CD14-positive monocyte (primary cell): ENCODE results near the gene TNFAIP8. TPM values are rescaled to one million over a fixed set of nuclear protein-coding genes. Genes with fewer than 3 reads are reported as not detected.

Source experiments
- DNase-seq, 3 donors: peaks; one replicate each; pipeline ENCODE4 v3.0.0-alpha.2; 2011 to 2022
- H2AFZ ChIP-seq: 2 replicates; pipeline ENCODE4 v1.6.0; 2012; ENCODE audit warnings: mild to moderate bottlenecking, low read depth, low read length, inconsistent platforms; ENCODE audit not compliant: insufficient read depth, poor library complexity, severe bottlenecking
- H3K27ac ChIP-seq, 2 donors: 1 replicate in 1 of 2; 2 replicates in 1 of 2; pipeline ENCODE4 v1.5.1; 2012 to 2013; ENCODE audit warnings: low read length in 2 of 2, control low read depth in 1 of 2, inconsistent platforms in 1 of 2, low read depth in 1 of 2, mild to moderate bottlenecking in 1 of 2
- H3K27me3 ChIP-seq, 2 donors: one replicate each; pipeline versions ENCODE4 v1.6.0 to v1.6.1; 2011 to 2013; ENCODE audit warnings: low read length in 2 of 2; ENCODE audit not compliant: control insufficient read depth in 2 of 2, insufficient read depth in 2 of 2
- H3K36me3 ChIP-seq, 2 donors: replicated peaks in 1 of 2; 1 replicate in 1 of 2; 2 replicates in 1 of 2; pipeline versions ENCODE4 v1.5.1 to v1.6.1; 2012 to 2013; ENCODE audit warnings: low read length in 2 of 2, control low read depth in 1 of 2, inconsistent platforms in 1 of 2, mild to moderate bottlenecking in 1 of 2; ENCODE audit not compliant: insufficient read depth in 2 of 2, control insufficient read depth in 1 of 2
- H3K4me1 ChIP-seq, 2 donors: 1 replicate in 1 of 2; 2 replicates in 1 of 2; pipeline versions ENCODE4 v1.5.1 to v1.6.1; 2012 to 2013; ENCODE audit warnings: low read length in 2 of 2, control low read depth in 1 of 2, inconsistent platforms in 1 of 2, mild to moderate bottlenecking in 1 of 2, moderate library complexity in 1 of 2; ENCODE audit not compliant: insufficient read depth in 2 of 2, control insufficient read depth in 1 of 2
- H3K4me2 ChIP-seq: replicated peaks from 2 replicates; pipeline ENCODE3; 2012; ENCODE audit warnings: low read length, moderate library complexity, mild to moderate bottlenecking; ENCODE audit not compliant: poor library complexity, severe bottlenecking; ENCODE audit errors: extremely low read depth
- H3K4me3 ChIP-seq, 3 experiments: fragments of 200-600 bp in 1 of 3; sonication (generic) in 1 of 3; replicated peaks in 1 of 3; 1 replicate in 2 of 3; 2 replicates in 1 of 3; pipeline ENCODE4 v1.5.1; 2011 to 2013; ENCODE audit warnings: low read length in 3 of 3, mild to moderate bottlenecking in 3 of 3, control low read depth in 2 of 3, low read depth in 2 of 3, inconsistent platforms in 1 of 3, moderate library complexity in 1 of 3
- H3K79me2 ChIP-seq: 2 replicates; pipeline ENCODE4 v1.6.0; 2012; ENCODE audit warnings: mild to moderate bottlenecking, control low read depth, inconsistent platforms, low read length, moderate library complexity; ENCODE audit not compliant: insufficient read depth
- H3K9ac ChIP-seq: 2 replicates; pipeline ENCODE4 v1.6.0; 2017; ENCODE audit warnings: low read length, mild to moderate bottlenecking; ENCODE audit not compliant: insufficient read depth, poor library complexity, severe bottlenecking
- H3K9me3 ChIP-seq, 2 donors: replicated peaks in 1 of 2; 1 replicate in 1 of 2; 2 replicates in 1 of 2; pipeline versions ENCODE4 v1.5.1 to v1.6.1; 2012 to 2013; ENCODE audit warnings: low read length in 2 of 2, control low read depth in 1 of 2; ENCODE audit not compliant: control insufficient read depth in 1 of 2, insufficient read depth in 1 of 2
- H4K20me1 ChIP-seq: 2 replicates; pipeline ENCODE4 v1.6.0; 2012; ENCODE audit warnings: mild to moderate bottlenecking, low read length, control low read depth, moderate library complexity; ENCODE audit not compliant: insufficient read depth
- H3K27ac Mint-ChIP-seq, 7 donors: one replicate each; pipeline ENCODE4 v1.8.0; 2020; ENCODE audit warnings: mild to moderate bottlenecking in 7 of 7, mixed read lengths in 7 of 7, moderate library complexity in 6 of 7, inconsistent platforms in 2 of 7
- H3K27me3 Mint-ChIP-seq, 3 donors: one replicate each; pipeline ENCODE4 v1.8.0; 2021 to 2022; ENCODE audit warnings: low read depth in 3 of 3, mild to moderate bottlenecking in 3 of 3, mixed read lengths in 3 of 3, moderate library complexity in 3 of 3, inconsistent platforms in 1 of 3
- H3K36me3 Mint-ChIP-seq, 2 donors: one replicate each; pipeline ENCODE4 v1.8.0; 2020; ENCODE audit warnings: mixed read lengths in 2 of 2, inconsistent platforms in 1 of 2, mild to moderate bottlenecking in 1 of 2
- H3K4me1 Mint-ChIP-seq: one replicate; pipeline ENCODE4 v1.8.0; 2020; ENCODE audit warnings: mild to moderate bottlenecking, mixed read lengths
- H3K4me3 Mint-ChIP-seq, 2 donors: one replicate each; pipeline ENCODE4 v1.8.0; 2020; ENCODE audit warnings: mild to moderate bottlenecking in 2 of 2, mixed read lengths in 2 of 2, moderate library complexity in 1 of 2
- H3K9me3 Mint-ChIP-seq, 7 donors: one replicate each; pipeline ENCODE4 v1.8.0; 2020 to 2022; ENCODE audit warnings: mixed read lengths in 7 of 7, mild to moderate bottlenecking in 6 of 7, moderate library complexity in 6 of 7, inconsistent platforms in 2 of 7
- CTCF ChIP-seq: fragments of 200-600 bp; IDR thresholded peaks from one replicate; pipeline ENCODE4 v1.8.0; 2022; ENCODE audit warnings: antibody characterized with exemption, mild to moderate bottlenecking
- WGBS: methylation state at CpG from one replicate; pipeline ENCODE4 v1.1.5; 2013; ENCODE audit warnings: missing lambda C conversion rate; ENCODE audit not compliant: insufficient coverage; 5-methylcytosine and 5-hydroxymethylcytosine counted together
- intact Hi-C, 2 donors: fragments of 100-400 bp; cut with micrococcal nuclease; formaldehyde crosslinking; loops; one replicate each; pipeline versions ENCODE4 v1.15.0 to v1.15.1; 2023
- polyA minus RNA-seq: library from RNA; depleted of rRNA, polyadenylated mRNA; stranded (reverse); fragments of >200 nt; gene quantifications from 2 replicates; pipeline ENCODE4 v1.2.3, GENCODE V29; 2012
- polyA plus RNA-seq, 3 donors: library from polyadenylated mRNA; depleted of rRNA in 1 of 3; unstranded in 2 of 3; stranded (reverse) in 1 of 3; fragments of 300-500 nt in 2 of 3; fragments of >200 nt in 1 of 3; fragmentation: Illumina TruSeq in 2 of 3; gene quantifications; 1 replicate in 2 of 3; 2 replicates in 1 of 3; pipeline ENCODE4 v1.2.3, GENCODE V29; 2012 to 2021
- total RNA-seq, 12 experiments: library from RNA in 1 of 12; stranded (reverse) in 1 of 12; fragments of 120-200 nt in 1 of 12; gene quantifications; one replicate each; pipeline ENCODE4 v1.2.4 and lab custom pipeline; 2013 to 2026; ENCODE audit warnings: mixed read lengths in 6 of 12, inconsistent platforms in 1 of 12

TNFAIP8 gene
- total RNA-seq (2013) = 85.0 TPM
- polyA plus RNA-seq = 10 to 100 TPM; 20.6 to 55.5 (median 47.0) TPM
- polyA minus RNA-seq = 38.5 and 61.8 TPM in 2 replicates
- 100 to 1,861 (median 204) reads per million in 11 experiments for total RNA-seq (lab: John Stamatoyannopoulos, UW)

GRCh38 chr5:119355685-119356611, at the start of gene TNFAIP8:
TSS of gene TNFAIP8 (plus strand) at chr5:119356019. CDS start at chr5:119356091, 72 bp downstream.
- no peak for TF ChIP-seq CTCF
- H3K36me3 Mint-ChIP-seq = peaks cover 3 to 21% of the 10 kb centered on the region in 2 donors
- H3K4me2 ChIP-seq = peak within 1 kb of the TSS; percentile 88

GRCh38 chr5:119307170-119307569, 48.6 kb upstream of the TNFAIP8 start:
- intact Hi-C loops = loop anchor here in 1 of 2 donors (5.0 kb wide), 1 partner anchor 35 kb away; no protein-coding TSS in a partner anchor
- no peak overlapping the region for H3K27ac ChIP-seq
- no peaks in the 10 kb centered on the region for H3K9me3 Mint-ChIP-seq
- no peak overlapping the region for H3K9ac ChIP-seq
- H3K4me2 ChIP-seq = no peak overlapping the region
- H3K4me1 ChIP-seq = peaks cover 62 to 86% of the 10 kb centered on the region in 2 donors
- H3K4me1 Mint-ChIP-seq = peaks cover 88% of the 10 kb centered on the region
- TF ChIP-seq CTCF = no peak
- peaks cover 0 to 3% (median 2%) of the 10 kb centered on the region in 3 donors for H3K27me3 Mint-ChIP-seq
- no peaks in the 10 kb centered on the region for H3K9me3 ChIP-seq
- no peak overlapping the region for H3K4me3 Mint-ChIP-seq
- H3K4me3 ChIP-seq = no peak overlapping the region
- DNase-seq = no peak
- WGBS = no CpG with 5 or more reads among the region's 3 CpGs
- H4K20me1 ChIP-seq = peaks cover 98% of the 10 kb centered on the region
- H3K27me3 ChIP-seq = no peaks in the 10 kb centered on the region
- no peaks in the 10 kb centered on the region for H3K36me3 ChIP-seq
- peaks cover 100% of the 10 kb centered on the region for H3K79me2 ChIP-seq
- peaks cover 8 to 19% of the 10 kb centered on the region in 2 donors for H3K36me3 Mint-ChIP-seq
- no peak overlapping the region for H2AFZ ChIP-seq
- no peak overlapping the region for H3K27ac Mint-ChIP-seq

More at GRCh38 chr5:119355685-119356611, at the start of gene TNFAIP8:
- Histone ChIP-seq H3K27ac (peak within 1 kb of the TSS; percentile 92 to 96), H3K4me3 (peak within 1 kb of the TSS; percentile 90 to 98 (median 90)), H3K27me3 (no peaks in the 10 kb centered on the region), H4K20me1 (peaks cover 71% of the 10 kb centered on the region), H3K79me2 (peaks cover 100% of the 10 kb centered on the region), H3K36me3 (no peaks in the 10 kb centered on the region), H3K9me3 (no peaks in the 10 kb centered on the region), H2AFZ (peak within 1 kb of the TSS; percentile 82), H3K9ac (peak within 1 kb of the TSS; percentile 83), H3K4me1 (peaks cover 63 to 68% of the 10 kb centered on the region in 2 donors)
- 1% methylated on average over 58 of the region's 60 CpGs for WGBS
- DNase-seq = peak; percentile 62 to 89 (median 68)
- no peaks in the 10 kb centered on the region for H3K9me3 Mint-ChIP-seq
- peaks cover 0 to 2% (median 0%) of the 10 kb centered on the region in 3 donors for H3K27me3 Mint-ChIP-seq
- intact Hi-C loops = loop anchor here in 1 of 2 donors (5.0 kb wide), 3 partner anchors 41 to 84 kb away; no protein-coding TSS in a partner anchor
- peak within 1 kb of the TSS; percentile 99 to 100 for H3K4me3 Mint-ChIP-seq
- peak within 1 kb of the TSS; percentile 94 to 99 (median 97) for H3K27ac Mint-ChIP-seq
- H3K4me1 Mint-ChIP-seq = peaks cover 79% of the 10 kb centered on the region
